Body of pancreas (tissue), 4 donors: ENCODE measurements around the gene PPP2R5E. TPM values are rescaled to one million over a fixed set of nuclear protein-coding genes. Genes with fewer than 3 reads are reported as not detected.

ENCODE experiments used
- ATAC-seq: fragments of 150-250 bp; one replicate; pipeline ENCODE4 v1.9.1; 2016
- DNase-seq, 4 donors: peaks; one replicate each; pipeline ENCODE4 v3.0.0-alpha.2; 2019
- H3K27ac ChIP-seq, 4 donors: fragments of 200-600 bp; sonication (generic); 1 replicate in 3 of 4; 2 replicates in 1 of 4; pipeline versions ENCODE4 v1.5.1 to v1.6.1; 2016 to 2019; ENCODE audit warnings: mild to moderate bottlenecking in 1 of 4, mixed read lengths in 1 of 4, moderate library complexity in 1 of 4
- H3K27me3 ChIP-seq, 2 donors: fragments of 200-600 bp; sonication (generic); one replicate each; pipeline ENCODE4 v1.6.0; 2016; ENCODE audit warnings: mild to moderate bottlenecking in 1 of 2
- H3K36me3 ChIP-seq, 2 donors: fragments of 200-600 bp; sonication (generic); replicated peaks in 1 of 2; 2 replicates each; pipeline ENCODE4 v1.5.1; 2016; ENCODE audit warnings: low read depth in 2 of 2; ENCODE audit not compliant: insufficient read depth in 1 of 2
- H3K4me1 ChIP-seq: fragments of 200-600 bp; sonication (generic); one replicate; pipeline ENCODE4 v1.6.0; 2016
- H3K4me3 ChIP-seq, 2 donors: fragments of 200-600 bp; sonication (generic); 1 replicate in 1 of 2; 2 replicates in 1 of 2; pipeline ENCODE4 v1.5.1; 2016 to 2019
- H3K9me3 ChIP-seq, 3 donors: fragments of 200-600 bp; sonication (generic); 1 replicate in 2 of 3; 2 replicates in 1 of 3; pipeline ENCODE4 v1.5.1; 2016
- CTCF ChIP-seq, 7 experiments: fragments of 450-650 bp in 4 of 7; fragments of 200-600 bp in 3 of 7; sonication (generic) in 3 of 7; IDR thresholded peaks; one replicate each; pipeline ENCODE4 v1.5.1; 2016 to 2019; ENCODE audit warnings: antibody characterized with exemption in 7 of 7
- POLR2A ChIP-seq, 3 donors: fragments of 450-650 bp; IDR thresholded peaks; one replicate each; pipeline ENCODE4 v1.6.1; 2016; ENCODE audit warnings: antibody characterized with exemption in 3 of 3, mild to moderate bottlenecking in 2 of 3
- WGBS, 2 donors: methylation state at CpG; one replicate each; pipeline ENCODE4 v1.1.5; 2017; 5-methylcytosine and 5-hydroxymethylcytosine counted together
- intact Hi-C: fragments of 100-400 bp; cut with DNase I; formaldehyde crosslinking; loops from one replicate; pipeline ENCODE4 v1.15.1; 2023
- total RNA-seq, 2 donors: library from RNA; depleted of rRNA; stranded (reverse); fragments of >200 nt; gene quantifications; one replicate each; pipeline ENCODE4 v1.1.0, GENCODE V29; 2016

Gene PPP2R5E
- total RNA-seq, 2 donors from 2014 or later, result 9.2 to 12.5 TPM

- peaks cover 38% of the 10 kb centered on the region for H3K4me1 ChIP-seq
Observed at GRCh38 chr14:63454436-63454835, 88.7 kb downstream of the PPP2R5E start.

GRCh38 chr14:63453443-63453936 lies 89.7 kb downstream of the PPP2R5E start:
- Histone ChIP-seq H3K36me3 (peaks cover 0 to 2% of the 10 kb centered on the region in 2 donors), H3K27me3 (no peaks in the 10 kb centered on the region), H3K4me1 (peaks cover 31% of the 10 kb centered on the region), H3K27ac (peak overlapping the region in 1 of 4 donors; percentile 11), H3K9me3 (no peaks in the 10 kb centered on the region), H3K4me3 (no peak overlapping the region)
- intact Hi-C loops, result no loop called here
- WGBS, 2 donors, result 47 to 52% methylated on average over 8 of the region's 8 CpGs
- no peak for ATAC-seq
- TF ChIP-seq CTCF (IDR thresholded peaks at IDR 0.05) (no peak), POLR2A (IDR thresholded peaks at IDR 0.05) (no peak)
- no peak for DNase-seq

More at GRCh38 chr14:63454436-63454835, 88.7 kb downstream of the PPP2R5E start:
- Histone ChIP-seq H3K9me3 (no peaks in the 10 kb centered on the region), H3K27ac (peak overlapping the region in 1 of 4 donors; percentile 2), H3K36me3 (peaks cover 0 to 2% of the 10 kb centered on the region in 2 donors), H3K27me3 (no peaks in the 10 kb centered on the region), H3K4me3 (no peak overlapping the region)
- intact Hi-C loops, result no loop called here
- no peak for DNase-seq
- no peak for ATAC-seq
- TF ChIP-seq POLR2A (IDR thresholded peaks at IDR 0.05) (no peak), CTCF (IDR thresholded peaks at IDR 0.05) (no peak)
- WGBS, 2 donors, result 52 to 58% methylated on average over 3 of the region's 3 CpGs

- no peak for DNase-seq
- no peaks in the 10 kb centered on the region for H3K27me3 ChIP-seq
- no peaks in the 10 kb centered on the region for H3K9me3 ChIP-seq
- no peak overlapping the region for H3K27ac ChIP-seq
- 83 to 85% methylated on average over 3 of the region's 3 CpGs for WGBS, 2 donors
- peaks cover 26% of the 10 kb centered on the region for H3K4me1 ChIP-seq
- intact Hi-C loops, result no loop called here
- no peak for ATAC-seq
- no peak overlapping the region for H3K4me3 ChIP-seq
- no peak for TF ChIP-seq POLR2A (IDR thresholded peaks at IDR 0.05)
- no peak for TF ChIP-seq CTCF (IDR thresholded peaks at IDR 0.05)
- H3K36me3 ChIP-seq, result peaks cover 0 to 2% of the 10 kb centered on the region in 2 donors
Observed at GRCh38 chr14:63452796-63453195, 90.4 kb downstream of the PPP2R5E start.

- DNase-seq (no peak), ATAC-seq (no peak)
- Histone ChIP-seq H3K9me3 (no peaks in the 10 kb centered on the region), H3K4me3 (no peak overlapping the region), H3K36me3 (peaks cover 0 to 2% of the 10 kb centered on the region in 2 donors), H3K27ac (no peak overlapping the region), H3K27me3 (no peaks in the 10 kb centered on the region), H3K4me1 (no peaks in the 10 kb centered on the region)
- WGBS, 2 donors, result 95 to 98% methylated on average over 3 of the region's 3 CpGs
- TF ChIP-seq CTCF (IDR thresholded peaks at IDR 0.05) (no peak), POLR2A (IDR thresholded peaks at IDR 0.05) (no peak)
- intact Hi-C loops, result no loop called here
Observed at GRCh38 chr14:63448841-63449240, 94.3 kb downstream of the PPP2R5E start.

GRCh38 chr14:63444588-63444987 lies 98.6 kb downstream of the PPP2R5E start:
- WGBS, 2 donors, result 45 to 62% methylated on average over 1 of the region's 1 CpG
- H3K4me3 ChIP-seq, result no peak overlapping the region
- intact Hi-C loops, result no loop called here
- TF ChIP-seq POLR2A (IDR thresholded peaks at IDR 0.05) (no peak), CTCF (IDR thresholded peaks at IDR 0.05) (no peak)
- DNase-seq (no peak), ATAC-seq (no peak)
- H3K27ac ChIP-seq, result no peak overlapping the region
- H3K36me3 ChIP-seq, result no peaks in the 10 kb centered on the region
- no peaks in the 10 kb centered on the region for H3K9me3 ChIP-seq
- no peaks in the 10 kb centered on the region for H3K4me1 ChIP-seq
- no peaks in the 10 kb centered on the region for H3K27me3 ChIP-seq
